H1 (cell line): ENCODE results near the gene DTNB. TPM values are rescaled to one million over a fixed set of nuclear protein-coding genes. Genes with fewer than 3 reads are reported as not detected.

ENCODE experiments used
- CTCF ChIA-PET: fragments of 300-600 bp; sonication (Branson Sonifier 250); formaldehyde crosslinking; loops from one replicate; lab custom pipeline; 2021; ENCODE audit not compliant: partially characterized antibody; lab: Charles Lee
- POLR2A ChIA-PET: fragments of 300-600 bp; sonication (Branson Sonifier 250); formaldehyde crosslinking; loops from one replicate; lab custom pipeline; 2021; ENCODE audit warnings: inconsistent platforms; ENCODE audit not compliant: partially characterized antibody; lab: Charles Lee
- DNase-seq, 2 experiments: peaks; one replicate each; pipeline versions ENCODE4 v3.0.0 to v3.0.0-alpha.2; 2010 to 2022; ENCODE audit warnings: low spot score in 2 of 2, low read depth in 1 of 2, mixed read lengths in 1 of 2
- FAIRE-seq: peaks from 2 replicates; lab custom pipeline; 2011; peaks lifted over from hg19 to GRCh38; lab: Jason Lieb, UNC
- H2AFZ ChIP-seq: 2 replicates; pipeline ENCODE4 v1.8.1; 2012; ENCODE audit warnings: low read length, inconsistent platforms
- H2AK5ac ChIP-seq: 2 replicates; pipeline ENCODE4 v1.6.1; 2013; ENCODE audit warnings: low read depth, low read length
- H2BK120ac ChIP-seq: replicated peaks from 2 replicates; pipeline ENCODE3; 2013; ENCODE audit warnings: low read depth, low read length, inconsistent platforms
- H2BK12ac ChIP-seq: 2 replicates; pipeline ENCODE4 v1.6.1; 2013; ENCODE audit warnings: low read depth, low read length
- H2BK15ac ChIP-seq: 2 replicates; pipeline ENCODE4 v1.6.1; 2013; ENCODE audit warnings: low read length
- H2BK20ac ChIP-seq: 2 replicates; pipeline ENCODE4 v1.6.1; 2013; ENCODE audit warnings: low read length
- H2BK5ac ChIP-seq: 2 replicates; pipeline ENCODE4 v1.6.1; 2013; ENCODE audit warnings: low read depth, low read length
- H3K14ac ChIP-seq: 2 replicates; pipeline ENCODE4 v1.6.1; 2013; ENCODE audit warnings: inconsistent platforms; ENCODE audit not compliant: insufficient read length
- H3K18ac ChIP-seq: 2 replicates; pipeline ENCODE4 v1.6.1; 2013; ENCODE audit warnings: low read length; ENCODE audit errors: extremely low read depth
- H3K23ac ChIP-seq: 2 replicates; pipeline ENCODE4 v1.6.1; 2013; ENCODE audit warnings: inconsistent platforms; ENCODE audit not compliant: insufficient read length
- H3K23me2 ChIP-seq: 2 replicates; pipeline ENCODE4 v1.6.1; 2013; ENCODE audit warnings: low read depth, low read length
- H3K27ac ChIP-seq: 2 replicates; pipeline ENCODE4 v1.6.1; 2011; ENCODE audit warnings: low read depth, low read length, inconsistent platforms
- H3K27me3 ChIP-seq, 4 experiments: replicated peaks in 1 of 4; 1 replicate in 1 of 4; 2 replicates in 3 of 4; pipeline versions ENCODE4 v1.6.1 to v1.8.1; 2011 to 2013; ENCODE audit warnings: low read length in 3 of 4, mild to moderate bottlenecking in 3 of 4, inconsistent platforms in 2 of 4, mixed read lengths in 2 of 4, moderate library complexity in 1 of 4; ENCODE audit not compliant: control insufficient read depth in 3 of 4, insufficient read depth in 3 of 4; ENCODE audit errors: extremely low read depth in 1 of 4
- H3K36me3 ChIP-seq, 4 experiments: 2 replicates each; pipeline versions ENCODE4 v1.6.1 to v1.8.1; 2011 to 2013; ENCODE audit warnings: mild to moderate bottlenecking in 4 of 4, low read length in 3 of 4, moderate library complexity in 2 of 4, control low read depth in 1 of 4, inconsistent platforms in 1 of 4; ENCODE audit not compliant: insufficient read depth in 4 of 4, control insufficient read depth in 2 of 4
- H3K4ac ChIP-seq: replicated peaks from 2 replicates; pipeline ENCODE3; 2013; ENCODE audit warnings: low read length, low read depth, mixed read lengths, inconsistent platforms; ENCODE audit not compliant: insufficient read length
- H3K4me1 ChIP-seq, 4 experiments: replicated peaks in 1 of 4; 1 replicate in 1 of 4; 2 replicates in 3 of 4; pipeline versions ENCODE4 v1.6.1 to v1.8.1; 2011 to 2013; ENCODE audit warnings: low read length in 3 of 4, inconsistent platforms in 2 of 4, mixed read lengths in 1 of 4; ENCODE audit not compliant: insufficient read depth in 4 of 4, control insufficient read depth in 3 of 4
- H3K4me2 ChIP-seq, 2 experiments: 2 replicates each; pipeline versions ENCODE4 v1.6.1 to v1.8.1; 2011 to 2013; ENCODE audit warnings: low read depth in 2 of 2, low read length in 2 of 2, control low read depth in 1 of 2, inconsistent platforms in 1 of 2, mild to moderate bottlenecking in 1 of 2; ENCODE audit not compliant: insufficient read depth in 1 of 2
- H3K4me3 ChIP-seq, 4 experiments: fragments of 200-600, 300-600 bp in 1 of 4; sonication (generic), shearing (Covaris generic), sonication (Bioruptor Twin) in 1 of 4; 2 replicates each; pipeline versions ENCODE4 v1.5.1 to v1.8.1; 2011 to 2016; ENCODE audit warnings: low read length in 4 of 4, low read depth in 3 of 4, control low read depth in 2 of 4, inconsistent platforms in 2 of 4, mild to moderate bottlenecking in 2 of 4, mixed read lengths in 1 of 4, moderate library complexity in 1 of 4; ENCODE audit not compliant: insufficient read depth in 2 of 4; ENCODE audit errors: extremely low read depth in 1 of 4
- H3K56ac ChIP-seq: replicated peaks from 2 replicates; pipeline ENCODE3; 2013; ENCODE audit warnings: low read depth, mild to moderate bottlenecking, mixed read lengths, low read length, inconsistent platforms; ENCODE audit not compliant: insufficient read length
- H3K79me1 ChIP-seq: 2 replicates; pipeline ENCODE4 v1.6.1; 2013; ENCODE audit warnings: low read depth, low read length, control low read depth
- H3K79me2 ChIP-seq, 2 experiments: 2 replicates each; pipeline versions ENCODE4 v1.6.1 to v1.8.1; 2012 to 2013; ENCODE audit warnings: low read length in 2 of 2, mild to moderate bottlenecking in 2 of 2, inconsistent platforms in 1 of 2; ENCODE audit not compliant: insufficient read depth in 2 of 2, control insufficient read depth in 1 of 2
- H3K9ac ChIP-seq, 4 experiments: replicated peaks in 1 of 4; 1 replicate in 1 of 4; 2 replicates in 3 of 4; pipeline versions ENCODE4 v1.6.1 to v1.8.1; 2011 to 2013; ENCODE audit warnings: low read depth in 3 of 4, low read length in 3 of 4, control low read depth in 2 of 4, mild to moderate bottlenecking in 2 of 4, moderate library complexity in 2 of 4, inconsistent platforms in 1 of 4; ENCODE audit errors: extremely low read depth in 1 of 4
- H3K9me3 ChIP-seq, 2 experiments: 2 replicates each; pipeline versions ENCODE4 v1.6.1 to v1.8.1; 2012 to 2013; ENCODE audit warnings: mild to moderate bottlenecking in 2 of 2, moderate library complexity in 2 of 2, control low read depth in 1 of 2, inconsistent platforms in 1 of 2, low read depth in 1 of 2, low read length in 1 of 2, mixed read lengths in 1 of 2; ENCODE audit not compliant: insufficient read depth in 2 of 2
- H4K20me1 ChIP-seq, 2 experiments: replicated peaks in 1 of 2; 2 replicates each; pipeline versions ENCODE3 to v1.8.1; 2011 to 2013; ENCODE audit warnings: inconsistent platforms in 2 of 2, low read length in 2 of 2, mild to moderate bottlenecking in 1 of 2; ENCODE audit not compliant: insufficient read depth in 2 of 2, control insufficient read depth in 1 of 2
- H4K5ac ChIP-seq: 2 replicates; pipeline ENCODE4 v1.6.1; 2013; ENCODE audit warnings: low read length, low read depth, mixed read lengths, inconsistent platforms; ENCODE audit not compliant: insufficient read length
- H4K8ac ChIP-seq: 2 replicates; pipeline ENCODE4 v1.8.0; 2013; ENCODE audit warnings: mild to moderate bottlenecking, moderate library complexity, low read length, inconsistent platforms; ENCODE audit not compliant: insufficient read depth; ENCODE audit errors: extremely low read depth
- H4K91ac ChIP-seq: replicated peaks from 2 replicates; pipeline ENCODE3; 2013; ENCODE audit warnings: low read length, mixed read lengths, inconsistent platforms; ENCODE audit not compliant: insufficient read length
- ASH2L ChIP-seq: fragments of 200-600, 300-600 bp; sonication (generic); IDR thresholded peaks from one replicate; pipeline ENCODE4 v1.7.1; 2017; ENCODE audit warnings: low read length
- CHD1 ChIP-seq: IDR thresholded peaks from 2 replicates; pipeline ENCODE4 v1.6.1; 2012; ENCODE audit warnings: low read depth, low read length, improper control_type of control experiment
- CTBP2 ChIP-seq: IDR thresholded peaks from 2 replicates; pipeline ENCODE4 v1.7.0; 2011; ENCODE audit warnings: borderline replicate concordance, mild to moderate bottlenecking, moderate library complexity, mixed read lengths, low read length; ENCODE audit not compliant: insufficient read depth, insufficient read length
- EGR1 ChIP-seq: IDR thresholded peaks from 2 replicates; pipeline ENCODE4 v1.6.1; 2011; ENCODE audit warnings: low read depth, low read length, borderline replicate concordance
- GTF2F1 ChIP-seq: IDR thresholded peaks from 2 replicates; pipeline ENCODE4 v1.6.1; 2012; ENCODE audit warnings: low read depth, low read length, improper control_type of control experiment, borderline replicate concordance
- KDM4A ChIP-seq: IDR thresholded peaks from one replicate; pipeline ENCODE4 v1.7.1; 2012; ENCODE audit warnings: low read depth, mild to moderate bottlenecking, moderate library complexity, low read length, inconsistent platforms; ENCODE audit not compliant: severe bottlenecking
- NANOG ChIP-seq: IDR thresholded peaks from 2 replicates; pipeline ENCODE4 v1.6.1; 2011; ENCODE audit warnings: low read length, low read depth, mild to moderate bottlenecking, inconsistent platforms; ENCODE audit not compliant: insufficient read depth, poor library complexity, severe bottlenecking
- POLR2AphosphoS5 ChIP-seq: IDR thresholded peaks from 2 replicates; pipeline ENCODE4 v1.6.1; 2011; ENCODE audit warnings: low read depth, low read length
- RBBP5 ChIP-seq: IDR thresholded peaks from 2 replicates; pipeline ENCODE4 v1.7.1; 2012; ENCODE audit warnings: low read depth, mild to moderate bottlenecking, inconsistent platforms, low read length, moderate library complexity, borderline replicate concordance
- SIN3A ChIP-seq, 2 experiments: IDR thresholded peaks in 1 of 2; conservative IDR thresholded peaks in 1 of 2; 2 replicates each; pipeline ENCODE4 v1.6.1; 2011 to 2012; ENCODE audit warnings: low read length in 2 of 2, improper control_type of control experiment in 1 of 2, low read depth in 1 of 2, mild to moderate bottlenecking in 1 of 2
- SIX5 ChIP-seq: IDR thresholded peaks from 2 replicates; pipeline ENCODE4 v1.6.1; 2011; ENCODE audit warnings: mild to moderate bottlenecking, low read depth, low read length
- SRF ChIP-seq: IDR thresholded peaks from 2 replicates; pipeline ENCODE4 v1.6.1; 2011; ENCODE audit warnings: mild to moderate bottlenecking, low read depth, low read length, moderate library complexity
- TAF1 ChIP-seq: IDR thresholded peaks from 2 replicates; pipeline ENCODE4 v1.6.1; 2011; ENCODE audit warnings: mild to moderate bottlenecking, low read depth, low read length
- TCF12 ChIP-seq: IDR thresholded peaks from 2 replicates; pipeline ENCODE4 v1.6.1; 2011; ENCODE audit warnings: low read depth, mild to moderate bottlenecking, low read length
- ZNF274 ChIP-seq: IDR thresholded peaks from 2 replicates; pipeline ENCODE4 v1.7.0; 2012; ENCODE audit warnings: low read length, borderline replicate concordance; ENCODE audit errors: extremely low read depth
- polyA plus RNA-seq, 7 experiments: library from polyadenylated mRNA; depleted of rRNA in 3 of 7; stranded (reverse) in 5 of 7; unstranded in 2 of 7; fragments of >200 nt in 5 of 7; fragments of 200-250 nt in 2 of 7; gene quantifications; 1 replicate in 5 of 7; 2 replicates in 1 of 7; 4 replicates in 1 of 7; pipeline versions ENCODE4 v1.2.1 to v1.2.3, GENCODE V29; 2011 to 2013; ENCODE audit warnings: missing spikeins in 2 of 7, mixed read lengths in 2 of 7
- total RNA-seq: library from RNA; stranded (reverse); fragmentation: NEBNext Ultra II Directional; extraction: Animal tissue kit (Norgen Biotek cat#: 25700); gene quantifications from 2 replicates; pipeline ENCODE4 v1.2.1, GENCODE V29; 2021
- TF ChIP-seq, protein P1 (sequence below): IDR thresholded peaks from 2 replicates; pipeline ENCODE4 v1.6.1; 2011; ENCODE audit warnings: low read depth, mild to moderate bottlenecking, low read length; ENCODE audit not compliant: insufficient read depth

The DTNB gene
- total and polyA plus RNA-seq, 2 of the 8 experiments (the other 6 are each of a cell fraction or from before 2014, with no cell fraction given) = 39.6 to 49.5 TPM

DNA sequence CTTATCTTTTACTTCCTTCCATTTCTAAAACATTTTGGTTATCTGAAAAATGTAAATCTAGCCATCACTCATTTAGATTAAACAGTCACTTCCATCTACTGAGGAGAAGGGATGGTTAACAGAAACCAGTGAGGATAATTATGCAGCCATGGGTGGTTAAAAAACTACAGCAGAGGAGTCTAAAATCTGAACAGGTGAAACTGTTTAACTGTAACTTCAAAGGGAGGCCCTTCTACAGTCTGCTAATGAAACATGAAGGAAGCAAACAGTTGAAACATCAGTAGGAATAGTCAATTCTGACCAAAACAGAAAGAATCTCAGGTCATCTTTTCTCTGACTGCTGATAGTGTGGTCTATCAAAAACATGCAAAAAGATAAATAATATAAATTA, 71.0 kb downstream of the DTNB start:
- CTCF ChIA-PET = no interaction called here
- no peak overlapping the region for H3K56ac ChIP-seq
- no peak overlapping the region for H3K9ac ChIP-seq
- no peak overlapping the region for H2BK15ac ChIP-seq
- H3K23me2 ChIP-seq = no peaks in the 10 kb centered on the region
- no peak overlapping the region for H3K4me3 ChIP-seq
- no peak overlapping the region for H3K27ac ChIP-seq
- H3K79me1 ChIP-seq = no peaks in the 10 kb centered on the region
- H3K14ac ChIP-seq = no peak overlapping the region
- no peak overlapping the region for H2BK5ac ChIP-seq
- H2BK12ac ChIP-seq = no peak overlapping the region
- no peak overlapping the region for H3K4ac ChIP-seq
- peaks cover 0 to 4% (median 0%) of the 10 kb centered on the region in 4 experiments; a peak in 1 of 8 replicates for H3K36me3 ChIP-seq
- H3K9me3 ChIP-seq = no peaks in the 10 kb centered on the region
- H2BK20ac ChIP-seq = no peak overlapping the region
- POLR2A ChIA-PET = no interaction called here
- H2BK120ac ChIP-seq = no peak overlapping the region
- H2AK5ac ChIP-seq = no peak overlapping the region
- no peaks in the 10 kb centered on the region for H3K27me3 ChIP-seq
- peaks cover 0 to 3% of the 10 kb centered on the region in 2 experiments for H4K20me1 ChIP-seq
- H4K91ac ChIP-seq = no peak overlapping the region
- H3K18ac ChIP-seq = no peak overlapping the region
- H2AFZ ChIP-seq = no peak overlapping the region
- H3K4me1 ChIP-seq = no peaks in the 10 kb centered on the region
- H3K4me2 ChIP-seq = no peak overlapping the region
- peaks cover 0 to 6% of the 10 kb centered on the region in 2 experiments; a peak in 2 of 4 replicates for H3K79me2 ChIP-seq
- DNase-seq (no peak), FAIRE-seq (no peak)
- H4K8ac ChIP-seq = no peak overlapping the region
- H3K23ac ChIP-seq = no peak overlapping the region
- no peak overlapping the region for H4K5ac ChIP-seq
- TF ChIP-seq CTBP2 (no peak), KDM4A (no peak), TCF12 (no peak), NANOG (no peak), POLR2AphosphoS5 (no peak), SIX5 (no peak), RBBP5 (no peak), TAF1 (no peak), EGR1 (no peak), SIN3A (conservative IDR thresholded peaks at IDR 0.05 in 1 of 2, IDR thresholded peaks at IDR 0.05 in 1 of 2; ENCODE audit: low read depth in 1 of 2, low read length in 2 of 2) (no peak), CHD1 (no peak), ASH2L (no peak), GTF2F1 (no peak), SRF (no peak), ZNF274 (no peak)
- TF ChIP-seq, protein P1, sequence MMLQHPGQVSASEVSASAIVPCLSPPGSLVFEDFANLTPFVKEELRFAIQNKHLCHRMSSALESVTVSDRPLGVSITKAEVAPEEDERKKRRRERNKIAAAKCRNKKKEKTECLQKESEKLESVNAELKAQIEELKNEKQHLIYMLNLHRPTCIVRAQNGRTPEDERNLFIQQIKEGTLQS = no peak
